ENCODE measurements around the gene GPR137B. TPM values are rescaled to one million over a fixed set of nuclear protein-coding genes. Genes with fewer than 3 reads are reported as not detected.

Gene GPR137B
- total and polyA plus RNA-seq, 9 of the 15 experiments (the other 6 are each of a cell fraction or from before 2014, with no cell fraction given), result 0.04 to 1.0 (median 0.62) TPM

DNA sequence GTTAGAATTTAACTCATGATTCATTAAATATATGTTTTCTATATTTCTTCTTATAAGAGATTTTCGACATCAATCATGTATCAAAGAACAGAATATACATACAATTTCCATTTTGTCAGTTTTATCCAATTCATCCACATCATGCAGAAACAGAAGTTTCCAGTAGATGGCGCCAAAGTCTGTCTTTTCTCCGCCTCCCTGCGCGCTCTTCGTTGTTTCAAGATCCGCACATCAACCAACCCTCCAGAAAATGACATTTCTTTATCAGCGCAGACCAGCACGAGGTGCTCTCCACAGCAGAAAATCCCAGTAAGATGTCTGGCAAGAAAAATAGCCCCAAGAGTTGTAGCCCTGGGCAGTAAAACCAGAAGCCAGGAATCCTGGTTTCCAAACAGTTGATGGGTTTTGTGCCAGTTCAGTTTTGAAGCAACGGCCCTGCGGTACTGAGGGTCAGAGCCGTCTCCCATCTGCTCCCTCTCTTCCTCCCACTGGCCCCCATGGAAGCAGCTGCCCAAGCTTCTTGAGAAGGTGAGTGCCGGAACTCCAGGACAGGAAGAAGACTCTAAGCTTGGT lies 38.6 kb upstream of the GPR137B start (continued):
- TF ChIP-seq, protein P1, sequence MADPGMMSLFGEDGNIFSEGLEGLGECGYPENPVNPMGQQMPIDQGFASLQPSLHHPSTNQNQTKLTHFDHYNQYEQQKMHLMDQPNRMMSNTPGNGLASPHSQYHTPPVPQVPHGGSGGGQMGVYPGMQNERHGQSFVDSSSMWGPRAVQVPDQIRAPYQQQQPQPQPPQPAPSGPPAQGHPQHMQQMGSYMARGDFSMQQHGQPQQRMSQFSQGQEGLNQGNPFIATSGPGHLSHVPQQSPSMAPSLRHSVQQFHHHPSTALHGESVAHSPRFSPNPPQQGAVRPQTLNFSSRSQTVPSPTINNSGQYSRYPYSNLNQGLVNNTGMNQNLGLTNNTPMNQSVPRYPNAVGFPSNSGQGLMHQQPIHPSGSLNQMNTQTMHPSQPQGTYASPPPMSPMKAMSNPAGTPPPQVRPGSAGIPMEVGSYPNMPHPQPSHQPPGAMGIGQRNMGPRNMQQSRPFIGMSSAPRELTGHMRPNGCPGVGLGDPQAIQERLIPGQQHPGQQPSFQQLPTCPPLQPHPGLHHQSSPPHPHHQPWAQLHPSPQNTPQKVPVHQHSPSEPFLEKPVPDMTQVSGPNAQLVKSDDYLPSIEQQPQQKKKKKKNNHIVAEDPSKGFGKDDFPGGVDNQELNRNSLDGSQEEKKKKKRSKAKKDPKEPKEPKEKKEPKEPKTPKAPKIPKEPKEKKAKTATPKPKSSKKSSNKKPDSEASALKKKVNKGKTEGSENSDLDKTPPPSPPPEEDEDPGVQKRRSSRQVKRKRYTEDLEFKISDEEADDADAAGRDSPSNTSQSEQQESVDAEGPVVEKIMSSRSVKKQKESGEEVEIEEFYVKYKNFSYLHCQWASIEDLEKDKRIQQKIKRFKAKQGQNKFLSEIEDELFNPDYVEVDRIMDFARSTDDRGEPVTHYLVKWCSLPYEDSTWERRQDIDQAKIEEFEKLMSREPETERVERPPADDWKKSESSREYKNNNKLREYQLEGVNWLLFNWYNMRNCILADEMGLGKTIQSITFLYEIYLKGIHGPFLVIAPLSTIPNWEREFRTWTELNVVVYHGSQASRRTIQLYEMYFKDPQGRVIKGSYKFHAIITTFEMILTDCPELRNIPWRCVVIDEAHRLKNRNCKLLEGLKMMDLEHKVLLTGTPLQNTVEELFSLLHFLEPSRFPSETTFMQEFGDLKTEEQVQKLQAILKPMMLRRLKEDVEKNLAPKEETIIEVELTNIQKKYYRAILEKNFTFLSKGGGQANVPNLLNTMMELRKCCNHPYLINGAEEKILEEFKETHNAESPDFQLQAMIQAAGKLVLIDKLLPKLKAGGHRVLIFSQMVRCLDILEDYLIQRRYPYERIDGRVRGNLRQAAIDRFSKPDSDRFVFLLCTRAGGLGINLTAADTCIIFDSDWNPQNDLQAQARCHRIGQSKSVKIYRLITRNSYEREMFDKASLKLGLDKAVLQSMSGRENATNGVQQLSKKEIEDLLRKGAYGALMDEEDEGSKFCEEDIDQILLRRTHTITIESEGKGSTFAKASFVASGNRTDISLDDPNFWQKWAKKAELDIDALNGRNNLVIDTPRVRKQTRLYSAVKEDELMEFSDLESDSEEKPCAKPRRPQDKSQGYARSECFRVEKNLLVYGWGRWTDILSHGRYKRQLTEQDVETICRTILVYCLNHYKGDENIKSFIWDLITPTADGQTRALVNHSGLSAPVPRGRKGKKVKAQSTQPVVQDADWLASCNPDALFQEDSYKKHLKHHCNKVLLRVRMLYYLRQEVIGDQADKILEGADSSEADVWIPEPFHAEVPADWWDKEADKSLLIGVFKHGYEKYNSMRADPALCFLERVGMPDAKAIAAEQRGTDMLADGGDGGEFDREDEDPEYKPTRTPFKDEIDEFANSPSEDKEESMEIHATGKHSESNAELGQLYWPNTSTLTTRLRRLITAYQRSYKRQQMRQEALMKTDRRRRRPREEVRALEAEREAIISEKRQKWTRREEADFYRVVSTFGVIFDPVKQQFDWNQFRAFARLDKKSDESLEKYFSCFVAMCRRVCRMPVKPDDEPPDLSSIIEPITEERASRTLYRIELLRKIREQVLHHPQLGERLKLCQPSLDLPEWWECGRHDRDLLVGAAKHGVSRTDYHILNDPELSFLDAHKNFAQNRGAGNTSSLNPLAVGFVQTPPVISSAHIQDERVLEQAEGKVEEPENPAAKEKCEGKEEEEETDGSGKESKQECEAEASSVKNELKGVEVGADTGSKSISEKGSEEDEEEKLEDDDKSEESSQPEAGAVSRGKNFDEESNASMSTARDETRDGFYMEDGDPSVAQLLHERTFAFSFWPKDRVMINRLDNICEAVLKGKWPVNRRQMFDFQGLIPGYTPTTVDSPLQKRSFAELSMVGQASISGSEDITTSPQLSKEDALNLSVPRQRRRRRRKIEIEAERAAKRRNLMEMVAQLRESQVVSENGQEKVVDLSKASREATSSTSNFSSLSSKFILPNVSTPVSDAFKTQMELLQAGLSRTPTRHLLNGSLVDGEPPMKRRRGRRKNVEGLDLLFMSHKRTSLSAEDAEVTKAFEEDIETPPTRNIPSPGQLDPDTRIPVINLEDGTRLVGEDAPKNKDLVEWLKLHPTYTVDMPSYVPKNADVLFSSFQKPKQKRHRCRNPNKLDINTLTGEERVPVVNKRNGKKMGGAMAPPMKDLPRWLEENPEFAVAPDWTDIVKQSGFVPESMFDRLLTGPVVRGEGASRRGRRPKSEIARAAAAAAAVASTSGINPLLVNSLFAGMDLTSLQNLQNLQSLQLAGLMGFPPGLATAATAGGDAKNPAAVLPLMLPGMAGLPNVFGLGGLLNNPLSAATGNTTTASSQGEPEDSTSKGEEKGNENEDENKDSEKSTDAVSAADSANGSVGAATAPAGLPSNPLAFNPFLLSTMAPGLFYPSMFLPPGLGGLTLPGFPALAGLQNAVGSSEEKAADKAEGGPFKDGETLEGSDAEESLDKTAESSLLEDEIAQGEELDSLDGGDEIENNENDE (IDR thresholded peaks at IDR 0.05; ENCODE audit: low read depth, low read length), result no peak
- TF ChIP-seq ZNF316 (IDR thresholded peaks at IDR 0.05) (no peak), PTBP1 (IDR thresholded peaks at IDR 0.05; ENCODE audit: low read depth, low read length) (no peak), HNRNPK (IDR thresholded peaks at IDR 0.05; ENCODE audit: low read depth, low read length, poor library complexity, severe bottlenecking) (no peak), CBFB (CRISPR knock-in tag; IDR thresholded peaks at IDR 0.05) (no peak), BMI1 (IDR thresholded peaks at IDR 0.05; ENCODE audit: low read length) (no peak)
- TF ChIP-seq, protein P2, sequence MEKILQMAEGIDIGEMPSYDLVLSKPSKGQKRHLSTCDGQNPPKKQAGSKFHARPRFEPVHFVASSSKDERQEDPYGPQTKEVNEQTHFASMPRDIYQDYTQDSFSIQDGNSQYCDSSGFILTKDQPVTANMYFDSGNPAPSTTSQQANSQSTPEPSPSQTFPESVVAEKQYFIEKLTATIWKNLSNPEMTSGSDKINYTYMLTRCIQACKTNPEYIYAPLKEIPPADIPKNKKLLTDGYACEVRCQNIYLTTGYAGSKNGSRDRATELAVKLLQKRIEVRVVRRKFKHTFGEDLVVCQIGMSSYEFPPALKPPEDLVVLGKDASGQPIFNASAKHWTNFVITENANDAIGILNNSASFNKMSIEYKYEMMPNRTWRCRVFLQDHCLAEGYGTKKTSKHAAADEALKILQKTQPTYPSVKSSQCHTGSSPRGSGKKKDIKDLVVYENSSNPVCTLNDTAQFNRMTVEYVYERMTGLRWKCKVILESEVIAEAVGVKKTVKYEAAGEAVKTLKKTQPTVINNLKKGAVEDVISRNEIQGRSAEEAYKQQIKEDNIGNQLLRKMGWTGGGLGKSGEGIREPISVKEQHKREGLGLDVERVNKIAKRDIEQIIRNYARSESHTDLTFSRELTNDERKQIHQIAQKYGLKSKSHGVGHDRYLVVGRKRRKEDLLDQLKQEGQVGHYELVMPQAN (IDR thresholded peaks at IDR 0.05; ENCODE audit: borderline replicate concordance), result no peak
- TF ChIP-seq, protein P3, sequence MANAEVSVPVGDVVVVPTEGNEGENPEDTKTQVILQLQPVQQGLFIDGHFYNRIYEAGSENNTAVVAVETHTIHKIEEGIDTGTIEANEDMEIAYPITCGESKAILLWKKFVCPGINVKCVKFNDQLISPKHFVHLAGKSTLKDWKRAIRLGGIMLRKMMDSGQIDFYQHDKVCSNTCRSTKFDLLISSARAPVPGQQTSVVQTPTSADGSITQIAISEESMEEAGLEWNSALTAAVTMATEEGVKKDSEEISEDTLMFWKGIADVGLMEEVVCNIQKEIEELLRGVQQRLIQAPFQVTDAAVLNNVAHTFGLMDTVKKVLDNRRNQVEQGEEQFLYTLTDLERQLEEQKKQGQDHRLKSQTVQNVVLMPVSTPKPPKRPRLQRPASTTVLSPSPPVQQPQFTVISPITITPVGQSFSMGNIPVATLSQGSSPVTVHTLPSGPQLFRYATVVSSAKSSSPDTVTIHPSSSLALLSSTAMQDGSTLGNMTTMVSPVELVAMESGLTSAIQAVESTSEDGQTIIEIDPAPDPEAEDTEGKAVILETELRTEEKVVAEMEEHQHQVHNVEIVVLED (CRISPR knock-in tag; IDR thresholded peaks at IDR 0.05), result no peak
- TF ChIP-seq, protein P4, sequence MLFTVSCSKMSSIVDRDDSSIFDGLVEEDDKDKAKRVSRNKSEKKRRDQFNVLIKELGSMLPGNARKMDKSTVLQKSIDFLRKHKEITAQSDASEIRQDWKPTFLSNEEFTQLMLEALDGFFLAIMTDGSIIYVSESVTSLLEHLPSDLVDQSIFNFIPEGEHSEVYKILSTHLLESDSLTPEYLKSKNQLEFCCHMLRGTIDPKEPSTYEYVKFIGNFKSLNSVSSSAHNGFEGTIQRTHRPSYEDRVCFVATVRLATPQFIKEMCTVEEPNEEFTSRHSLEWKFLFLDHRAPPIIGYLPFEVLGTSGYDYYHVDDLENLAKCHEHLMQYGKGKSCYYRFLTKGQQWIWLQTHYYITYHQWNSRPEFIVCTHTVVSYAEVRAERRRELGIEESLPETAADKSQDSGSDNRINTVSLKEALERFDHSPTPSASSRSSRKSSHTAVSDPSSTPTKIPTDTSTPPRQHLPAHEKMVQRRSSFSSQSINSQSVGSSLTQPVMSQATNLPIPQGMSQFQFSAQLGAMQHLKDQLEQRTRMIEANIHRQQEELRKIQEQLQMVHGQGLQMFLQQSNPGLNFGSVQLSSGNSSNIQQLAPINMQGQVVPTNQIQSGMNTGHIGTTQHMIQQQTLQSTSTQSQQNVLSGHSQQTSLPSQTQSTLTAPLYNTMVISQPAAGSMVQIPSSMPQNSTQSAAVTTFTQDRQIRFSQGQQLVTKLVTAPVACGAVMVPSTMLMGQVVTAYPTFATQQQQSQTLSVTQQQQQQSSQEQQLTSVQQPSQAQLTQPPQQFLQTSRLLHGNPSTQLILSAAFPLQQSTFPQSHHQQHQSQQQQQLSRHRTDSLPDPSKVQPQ (CRISPR knock-in tag; IDR thresholded peaks at IDR 0.05; ENCODE audit: borderline replicate concordance), result no peak

Measured in K562 (cell line).